Measurements from ENCODE around the gene PCDH1. TPM values are rescaled to one million over a fixed set of nuclear protein-coding genes. Genes with fewer than 3 reads are reported as not detected.
"Not testable (repeated sequence)": the region's sequence is repeated elsewhere in the genome, so short reads cannot be mapped to it uniquely, and the experiment has no call there.

The PCDH1 gene
- 100 to 1,000 TPM in 1 of 4 donors, 10 to 100 TPM in 3; 51.3 to 131 (median 67.9) TPM for total RNA-seq

DNA sequence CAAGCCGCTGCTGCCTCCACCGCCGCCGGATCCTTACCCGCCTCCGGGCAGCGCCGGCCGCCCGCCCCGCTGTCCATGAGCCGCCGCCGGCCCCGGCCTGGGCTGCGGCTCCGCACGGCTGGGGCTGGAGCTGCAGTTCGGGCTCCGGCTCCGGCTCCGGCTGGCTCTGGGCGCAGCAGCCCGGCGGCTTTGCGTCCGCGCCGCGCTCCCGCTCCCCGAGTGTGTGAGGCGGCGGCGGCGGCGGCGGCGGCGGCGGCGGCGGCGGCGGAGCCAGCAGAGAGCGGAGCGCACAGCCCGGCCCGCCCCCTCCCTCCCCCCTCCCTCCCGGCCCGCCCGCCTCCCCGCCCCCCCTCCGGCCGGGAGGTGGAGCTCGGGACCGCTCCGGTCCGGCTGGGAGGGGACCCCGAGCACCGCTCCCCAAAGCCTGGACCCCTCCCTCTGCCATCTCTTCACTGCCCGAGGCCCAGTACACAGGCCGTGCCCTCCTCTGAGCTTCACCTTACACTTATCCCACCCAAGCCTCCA, at the start of gene PCDH1:
Gene PCDH1, minus strand, starts transcription at position 225 of the 525 bp plus-strand sequence. Its CDS starts 148 bp downstream, at position 77.
- WGBS, 2 donors, result 0 to 6% methylated on average over 2 to 3 of the region's 63 CpGs
- intact Hi-C loops (cut with DNase I), result loop anchor here (2.0 kb wide), 1 partner anchor 175 kb away; no protein-coding TSS in a partner anchor
- peak within 1 kb of the TSS; percentile 71 to 82 (median 76) for H3K4me3 ChIP-seq
- H3K9me3 ChIP-seq, result no peaks in the 10 kb centered on the region
- H3K4me1 ChIP-seq, result peaks cover 33 to 98% (median 34%) of the 10 kb centered on the region in 3 donors
- H3K27ac ChIP-seq, result peak within 1 kb of the TSS; percentile 88 to 90 (median 89)
- no peak for DNase-seq
- TF ChIP-seq, protein P1, sequence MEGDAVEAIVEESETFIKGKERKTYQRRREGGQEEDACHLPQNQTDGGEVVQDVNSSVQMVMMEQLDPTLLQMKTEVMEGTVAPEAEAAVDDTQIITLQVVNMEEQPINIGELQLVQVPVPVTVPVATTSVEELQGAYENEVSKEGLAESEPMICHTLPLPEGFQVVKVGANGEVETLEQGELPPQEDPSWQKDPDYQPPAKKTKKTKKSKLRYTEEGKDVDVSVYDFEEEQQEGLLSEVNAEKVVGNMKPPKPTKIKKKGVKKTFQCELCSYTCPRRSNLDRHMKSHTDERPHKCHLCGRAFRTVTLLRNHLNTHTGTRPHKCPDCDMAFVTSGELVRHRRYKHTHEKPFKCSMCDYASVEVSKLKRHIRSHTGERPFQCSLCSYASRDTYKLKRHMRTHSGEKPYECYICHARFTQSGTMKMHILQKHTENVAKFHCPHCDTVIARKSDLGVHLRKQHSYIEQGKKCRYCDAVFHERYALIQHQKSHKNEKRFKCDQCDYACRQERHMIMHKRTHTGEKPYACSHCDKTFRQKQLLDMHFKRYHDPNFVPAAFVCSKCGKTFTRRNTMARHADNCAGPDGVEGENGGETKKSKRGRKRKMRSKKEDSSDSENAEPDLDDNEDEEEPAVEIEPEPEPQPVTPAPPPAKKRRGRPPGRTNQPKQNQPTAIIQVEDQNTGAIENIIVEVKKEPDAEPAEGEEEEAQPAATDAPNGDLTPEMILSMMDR (IDR thresholded peaks at IDR 0.05), result no peak
- peak in 2 of 4 donors; percentile 27 to 51 for TF ChIP-seq POLR2A (IDR thresholded peaks at IDR 0.05)
- H3K27me3 ChIP-seq, result peaks cover 0 to 90% (median 13%) of the 10 kb centered on the region in 4 donors
- no peaks in the 10 kb centered on the region for H3K36me3 ChIP-seq

DNA sequence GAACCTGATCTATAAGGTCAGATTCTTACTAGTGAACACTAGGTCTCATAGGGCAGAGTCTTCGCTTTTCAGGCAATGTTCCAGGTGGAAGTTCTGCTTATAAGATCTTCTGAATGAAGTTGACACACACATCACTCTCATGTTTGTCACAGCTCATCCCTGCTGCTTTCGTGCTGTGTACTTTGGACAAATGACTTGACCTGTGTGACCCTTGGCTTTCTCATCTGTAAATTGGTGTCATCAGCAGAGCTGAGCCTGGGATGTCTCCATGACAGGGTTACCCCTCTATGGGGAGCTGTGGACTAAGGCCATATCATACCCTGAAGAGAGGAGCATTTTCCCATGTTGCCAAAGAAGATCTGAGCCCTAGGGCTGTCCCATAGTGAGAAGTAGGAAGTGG, 48.2 kb upstream of the PCDH1 start:
- no peak for DNase-seq
- intact Hi-C loops (cut with DNase I), result no loop called here
- Histone ChIP-seq H3K4me1 (peaks cover 5 to 46% (median 16%) of the 10 kb centered on the region in 3 donors), H3K4me3 (no peak overlapping the region), H3K27ac (no peak overlapping the region), H3K27me3 (no peaks in the 10 kb centered on the region), H3K9me3 (no peaks in the 10 kb centered on the region), H3K36me3 (peaks cover 44 to 69% (median 51%) of the 10 kb centered on the region in 3 donors)
- 89 to 90% methylated on average over 1 to 2 of the region's 2 CpGs for WGBS, 2 donors
- TF ChIP-seq POLR2A (IDR thresholded peaks at IDR 0.05), result no peak
- TF ChIP-seq, protein P1 (IDR thresholded peaks at IDR 0.05), result no peak

DNA sequence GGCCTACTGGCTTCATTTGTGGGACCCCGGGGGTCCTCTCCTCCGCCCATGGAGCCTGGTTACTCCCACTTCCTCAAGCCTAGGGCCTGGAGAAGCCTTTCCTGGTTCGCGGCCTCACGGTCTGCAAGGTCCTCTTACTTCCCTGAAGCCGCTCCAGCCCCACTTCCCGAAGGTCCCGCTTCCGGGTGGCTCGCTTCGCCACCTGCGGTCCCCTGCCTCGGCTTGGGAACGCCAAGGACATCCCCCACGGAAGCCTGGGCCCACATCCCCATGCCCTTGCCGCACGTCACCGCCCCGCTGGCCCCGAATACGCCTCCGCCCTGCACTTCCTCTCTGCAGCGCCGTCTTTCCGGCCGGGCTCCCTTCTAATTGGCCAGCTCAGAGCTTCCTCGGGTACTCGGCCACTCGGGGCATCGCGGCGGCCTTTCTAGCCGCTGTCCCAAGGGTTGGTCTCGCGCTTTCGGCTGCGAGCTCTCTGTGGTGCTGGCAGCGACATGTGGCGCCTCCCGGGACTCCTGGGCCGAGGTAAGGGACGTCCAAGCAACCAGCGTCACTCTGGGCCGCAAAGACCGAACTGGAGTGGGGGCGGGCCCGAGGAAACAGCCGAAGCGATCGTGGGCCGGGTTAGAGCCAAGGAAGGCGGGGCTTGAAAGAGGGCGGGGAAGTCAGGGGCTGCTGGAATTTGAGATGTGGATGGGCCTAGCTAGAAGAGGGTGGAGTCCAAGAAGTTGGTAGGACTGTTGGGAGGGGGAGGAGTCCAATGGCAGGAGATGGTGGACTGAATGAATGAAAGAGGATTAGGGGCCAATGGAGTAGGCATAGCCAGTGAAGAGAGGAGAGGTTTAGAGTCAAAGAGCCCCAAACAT, 45.5 kb upstream of the PCDH1 start, which contains the start of gene DELE1:
Gene DELE1, plus strand, starts transcription at position 424 of the 866 bp plus-strand sequence. Its CDS starts 71 bp downstream, at position 495.
- Histone ChIP-seq H3K4me3 (peak within 1 kb of the TSS; percentile 65 to 84 (median 78)), H3K27me3 (no peaks in the 10 kb centered on the region), H3K36me3 (peaks cover 17 to 41% (median 24%) of the 10 kb centered on the region in 3 donors), H3K4me1 (peaks cover 5 to 46% (median 16%) of the 10 kb centered on the region in 3 donors), H3K27ac (peak within 1 kb of the TSS; percentile 97 to 99 (median 98)), H3K9me3 (no peaks in the 10 kb centered on the region)
- 1% methylated on average over 10 to 23 of the region's 53 CpGs for WGBS, 2 donors
- TF ChIP-seq, protein P1 (IDR thresholded peaks at IDR 0.05), result peak in 2 of 6 experiments; percentile 13 to 27
- TF ChIP-seq POLR2A (IDR thresholded peaks at IDR 0.05), result peak in 3 of 4 donors; percentile 35 to 87 (median 82)
- intact Hi-C loops (cut with DNase I), result no loop called here
- DNase-seq, result peak; percentile 88

DNA sequence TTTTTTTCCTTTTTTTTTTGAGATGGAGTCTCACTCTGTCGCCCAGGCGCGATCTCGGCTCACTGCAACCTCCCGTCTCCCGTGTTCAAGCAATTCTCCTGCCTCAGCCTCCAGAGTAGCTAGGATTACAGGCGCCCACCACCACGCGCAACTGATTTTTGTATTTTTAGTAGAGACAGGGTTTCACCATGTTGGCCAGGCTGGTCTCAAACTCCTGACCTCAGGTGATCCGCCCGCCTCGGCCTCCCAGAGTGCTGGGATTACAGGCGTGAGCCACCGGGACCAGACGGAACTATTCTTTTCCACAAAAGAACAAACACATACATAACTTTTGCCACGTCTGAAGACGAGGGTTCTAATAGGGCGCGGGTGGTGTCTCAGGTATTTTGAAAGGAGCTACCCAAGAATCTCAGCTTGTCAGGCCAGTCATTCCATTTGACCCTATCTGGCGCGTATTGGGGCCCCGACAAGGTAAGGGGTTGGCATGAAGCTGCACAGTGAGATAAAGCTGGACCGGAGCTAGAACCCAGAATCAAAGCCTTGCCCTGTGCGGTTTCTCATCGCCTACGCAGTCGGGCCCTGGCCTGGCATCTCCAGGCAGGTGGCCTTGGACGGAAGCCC, 44.7 kb upstream of the PCDH1 start:
- intact Hi-C loops (cut with DNase I); H3K27me3 ChIP-seq; DNase-seq; H3K9me3 ChIP-seq: not testable (repeated sequence)
- 32 to 63% methylated on average over 13 to 19 of the region's 28 CpGs for WGBS, 2 donors
- Histone ChIP-seq H3K4me3 (peak overlapping the region; percentile 65 to 84 (median 78)), H3K4me1 (peaks cover 5 to 44% (median 16%) of the 10 kb centered on the region in 3 donors), H3K27ac (peak overlapping the region; percentile 97 to 99 (median 98)), H3K36me3 (peaks cover 15 to 34% (median 17%) of the 10 kb centered on the region in 3 donors)

DNA sequence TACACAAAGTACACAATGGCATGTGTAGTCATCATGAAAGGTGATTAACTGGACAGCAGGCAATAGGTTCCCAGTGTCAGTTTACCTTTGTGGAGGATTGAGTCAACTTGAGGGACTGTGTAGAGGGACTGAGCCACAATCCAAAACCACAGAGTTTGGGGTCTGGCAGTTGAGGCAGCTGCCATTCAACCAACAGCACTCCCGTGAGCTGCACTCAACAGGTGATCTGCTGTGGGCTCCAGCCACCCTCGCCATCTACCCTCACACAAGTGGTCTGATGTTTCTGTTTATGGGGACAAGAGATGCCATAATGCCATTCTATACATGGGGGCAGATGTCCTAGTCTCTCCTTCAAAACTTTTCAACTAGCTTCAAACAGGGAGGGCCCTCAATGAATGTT, 42.6 kb upstream of the PCDH1 start:
- no peak for TF ChIP-seq POLR2A (IDR thresholded peaks at IDR 0.05)
- TF ChIP-seq, protein P1 (IDR thresholded peaks at IDR 0.05), result no peak
- no peak overlapping the region for H3K27ac ChIP-seq

More for the DNA sequence above, 42.6 kb upstream of the PCDH1 start:
- intact Hi-C loops (cut with DNase I), result no loop called here
- Histone ChIP-seq H3K4me3 (no peak overlapping the region), H3K4me1 (peaks cover 5 to 27% (median 13%) of the 10 kb centered on the region in 3 donors), H3K36me3 (peaks cover 5 to 12% (median 8%) of the 10 kb centered on the region in 3 donors), H3K27me3 (no peaks in the 10 kb centered on the region), H3K9me3 (no peaks in the 10 kb centered on the region)
- 62 to 100% methylated on average over 2 of the region's 2 CpGs for WGBS, 2 donors
- no peak for DNase-seq
